ENCODE measurements around the gene ATP8A2.

Gene ATP8A2

GRCh38 chr13:26011208-26011573 is 639.4 kb downstream of the ATP8A2 start:
- H3K4me1 ChIP-seq (ENCODE audit: control insufficient read depth in 1 of 2, insufficient read depth in 1 of 2, low read depth in 1 of 2, low read length in 1 of 2) = no peaks in the 10 kb centered on the region
- H3K27ac ChIP-seq = no peak overlapping the region
- H3K9me3 ChIP-seq = no peaks in the 10 kb centered on the region
- H3K4me3 ChIP-seq (ENCODE audit: low read depth in 1 of 2, low read length in 1 of 2) = no peak overlapping the region
- peaks cover 22% of the 10 kb centered on the region for H3K27me3 ChIP-seq
- H3K36me3 ChIP-seq = no peaks in the 10 kb centered on the region
- TF ChIP-seq CTCF (IDR thresholded peaks at IDR 0.05) = no peak

GRCh38 chr13:26011996-26012821 is 640.4 kb downstream of the ATP8A2 start:
- Histone ChIP-seq H3K27ac (no peak overlapping the region), H3K4me3 (ENCODE audit: low read depth in 1 of 2, low read length in 1 of 2) (no peak overlapping the region), H3K36me3 (no peaks in the 10 kb centered on the region), H3K9me3 (no peaks in the 10 kb centered on the region), H3K4me1 (ENCODE audit: control insufficient read depth in 1 of 2, insufficient read depth in 1 of 2, low read depth in 1 of 2, low read length in 1 of 2) (no peaks in the 10 kb centered on the region), H3K27me3 (peaks cover 22% of the 10 kb centered on the region)
- no peak for TF ChIP-seq CTCF (IDR thresholded peaks at IDR 0.05)

- TF ChIP-seq CTCF (IDR thresholded peaks at IDR 0.05) = no peak
- H3K4me3 ChIP-seq (ENCODE audit: low read depth in 1 of 2, low read length in 1 of 2) = no peak overlapping the region
- H3K27me3 ChIP-seq = peaks cover 22% of the 10 kb centered on the region
- H3K9me3 ChIP-seq = no peaks in the 10 kb centered on the region
- H3K27ac ChIP-seq = no peak overlapping the region
- H3K36me3 ChIP-seq = no peaks in the 10 kb centered on the region
- H3K4me1 ChIP-seq (ENCODE audit: control insufficient read depth in 1 of 2, insufficient read depth in 1 of 2, low read depth in 1 of 2, low read length in 1 of 2) = no peaks in the 10 kb centered on the region
Measured at GRCh38 chr13:26012995-26013394, 641.2 kb downstream of the ATP8A2 start.

- H3K9me3 ChIP-seq = no peaks in the 10 kb centered on the region
- H3K27ac ChIP-seq = no peak overlapping the region
- H3K4me3 ChIP-seq (ENCODE audit: low read depth in 1 of 2, low read length in 1 of 2) = no peak overlapping the region
- H3K27me3 ChIP-seq = peaks cover 22% of the 10 kb centered on the region
- no peak for TF ChIP-seq CTCF (IDR thresholded peaks at IDR 0.05)
- H3K36me3 ChIP-seq = no peaks in the 10 kb centered on the region
- no peaks in the 10 kb centered on the region for H3K4me1 ChIP-seq (ENCODE audit: control insufficient read depth in 1 of 2, insufficient read depth in 1 of 2, low read depth in 1 of 2, low read length in 1 of 2)
Measured at GRCh38 chr13:26015271-26016125, 643.7 kb downstream of the ATP8A2 start.

- Histone ChIP-seq H3K27me3 (peaks cover 22% of the 10 kb centered on the region), H3K27ac (no peak overlapping the region), H3K4me3 (ENCODE audit: low read depth in 1 of 2, low read length in 1 of 2) (no peak overlapping the region), H3K4me1 (ENCODE audit: control insufficient read depth in 1 of 2, insufficient read depth in 1 of 2, low read depth in 1 of 2, low read length in 1 of 2) (no peaks in the 10 kb centered on the region), H3K36me3 (no peaks in the 10 kb centered on the region), H3K9me3 (no peaks in the 10 kb centered on the region)
- TF ChIP-seq CTCF (IDR thresholded peaks at IDR 0.05) = no peak
Measured at GRCh38 chr13:26016189-26016588, 644.4 kb downstream of the ATP8A2 start.

Measured in neutrophil (primary cell).